Breast epithelium (tissue), 3 donors: ENCODE results near the gene MUCL1.

Experiments used
- CTCF ChIP-seq, 3 donors: fragments of 450-650 bp; IDR thresholded peaks; one replicate each; pipeline ENCODE4 v1.5.1; 2016 to 2017; ENCODE audit warnings: antibody characterized with exemption in 3 of 3, mild to moderate bottlenecking in 3 of 3, moderate library complexity in 3 of 3
- POLR2A ChIP-seq: fragments of 450-650 bp; IDR thresholded peaks from one replicate; pipeline ENCODE4 v1.6.1; 2016; ENCODE audit warnings: antibody characterized with exemption, mild to moderate bottlenecking, moderate library complexity
- POLR2AphosphoS5 ChIP-seq, 3 donors: sonication (generic); formaldehyde crosslinking; IDR thresholded peaks; one replicate each; pipeline ENCODE4 v1.6.1; 2017; ENCODE audit warnings: antibody characterized with exemption in 3 of 3

- no peak for TF ChIP-seq CTCF (IDR thresholded peaks at IDR 0.05)
- TF ChIP-seq POLR2AphosphoS5 (IDR thresholded peaks at IDR 0.05), result no peak
- no peak for TF ChIP-seq POLR2A
Observed at GRCh38 chr12:54868690-54869089, 14.4 kb downstream of the MUCL1 start.
